Thyroid gland (tissue), 4 donors: Measurements from ENCODE around the gene SPANXN4. TPM values are rescaled to one million over a fixed set of nuclear protein-coding genes. Genes with fewer than 3 reads are reported as not detected.

ENCODE experiments used
- DNase-seq, 2 donors: peaks; one replicate each; pipeline ENCODE4 v3.0.0-alpha.2; 2019
- H3K27ac ChIP-seq, 3 donors: fragments of 200-600 bp; sonication (generic); 1 replicate in 2 of 3; 2 replicates in 1 of 3; pipeline ENCODE4 v1.5.1; 2016 to 2019; ENCODE audit warnings: mild to moderate bottlenecking in 1 of 3, moderate library complexity in 1 of 3
- H3K27me3 ChIP-seq: fragments of 200-600 bp; sonication (generic); one replicate; pipeline ENCODE4 v1.5.1; 2019
- H3K36me3 ChIP-seq, 2 donors: fragments of 200-600 bp; sonication (generic); one replicate each; pipeline ENCODE4 v1.5.1; 2016 to 2019
- H3K4me1 ChIP-seq, 2 donors: fragments of 200-600 bp; sonication (generic); one replicate each; pipeline ENCODE4 v1.5.1; 2017 to 2019
- H3K4me3 ChIP-seq, 3 donors: fragments of 200-600 bp; sonication (generic); replicated peaks in 1 of 3; 1 replicate in 2 of 3; 2 replicates in 1 of 3; pipeline ENCODE4 v1.5.1; 2016; ENCODE audit warnings: mild to moderate bottlenecking in 1 of 3
- H3K9me3 ChIP-seq: fragments of 200-600 bp; sonication (generic); one replicate; pipeline ENCODE4 v1.5.1; 2017
- CTCF ChIP-seq, 6 experiments: fragments of 200-600 bp in 3 of 6; fragments of 450-650 bp in 3 of 6; sonication (generic) in 3 of 6; IDR thresholded peaks; one replicate each; pipeline ENCODE4 v1.5.1; 2016 to 2019; ENCODE audit warnings: antibody characterized with exemption in 6 of 6, mild to moderate bottlenecking in 2 of 6, inconsistent platforms in 1 of 6, moderate library complexity in 1 of 6
- POLR2A ChIP-seq, 2 donors: fragments of 450-650 bp; IDR thresholded peaks; one replicate each; pipeline ENCODE4 v1.6.1; 2017; ENCODE audit warnings: antibody characterized with exemption in 2 of 2, mild to moderate bottlenecking in 2 of 2, moderate library complexity in 1 of 2
- WGBS, 2 donors: methylation state at CpG; one replicate each; pipeline ENCODE4 v1.1.5; 2017; 5-methylcytosine and 5-hydroxymethylcytosine counted together
- intact Hi-C: fragments of 100-400 bp; cut with DNase I; formaldehyde crosslinking; loops from one replicate; pipeline ENCODE4 v1.15.1; 2023
- total RNA-seq, 4 donors: library from RNA; depleted of rRNA; stranded (reverse); fragments of >200 nt; gene quantifications; one replicate each; pipeline ENCODE4 v1.2.3, GENCODE V29; 2016

Gene SPANXN4
- total RNA-seq, 4 donors from 2014 or later = not detected

GRCh38 chrX:143047511-143047910 is 21.8 kb downstream of the SPANXN4 start:
- Histone ChIP-seq H3K4me1 (no peaks in the 10 kb centered on the region), H3K9me3 (no peaks in the 10 kb centered on the region), H3K27me3 (no peaks in the 10 kb centered on the region), H3K4me3 (no peak overlapping the region), H3K36me3 (no peaks in the 10 kb centered on the region), H3K27ac (no peak overlapping the region)
- DNase-seq = no peak
- 43 to 91% methylated on average over 2 of the region's 2 CpGs for WGBS, 2 donors
- TF ChIP-seq POLR2A (IDR thresholded peaks at IDR 0.05) (no peak), CTCF (IDR thresholded peaks at IDR 0.05) (no peak)
- intact Hi-C loops = no loop called here

DNA sequence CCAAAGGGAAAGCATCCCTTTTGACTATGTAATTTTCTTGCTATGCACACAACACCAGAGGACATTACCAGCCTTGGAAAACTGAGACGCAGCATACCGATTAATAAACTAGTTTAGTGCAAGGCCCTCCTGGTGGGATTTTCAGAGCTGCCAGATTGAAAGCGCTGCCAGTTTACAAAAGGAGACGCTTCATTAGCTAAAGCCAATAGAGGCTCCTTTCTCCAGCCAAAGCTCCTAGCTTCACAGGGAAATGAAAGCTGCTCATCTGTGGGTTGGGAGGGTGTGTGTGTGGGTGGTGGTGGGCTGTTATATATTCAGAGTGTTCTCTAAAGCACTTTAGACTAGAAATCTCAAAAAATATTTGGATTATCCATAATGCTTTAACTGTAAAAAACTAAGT is 32.4 kb downstream of the SPANXN4 start:
- Histone ChIP-seq H3K27me3 (no peaks in the 10 kb centered on the region), H3K9me3 (no peaks in the 10 kb centered on the region), H3K4me3 (no peak overlapping the region), H3K36me3 (no peaks in the 10 kb centered on the region), H3K4me1 (no peaks in the 10 kb centered on the region), H3K27ac (no peak overlapping the region)
- WGBS, 2 donors = 23 to 64% methylated on average over 4 of the region's 4 CpGs
- TF ChIP-seq CTCF (IDR thresholded peaks at IDR 0.05) (no peak), POLR2A (IDR thresholded peaks at IDR 0.05) (no peak)
- intact Hi-C loops = no loop called here
- no peak for DNase-seq

DNA sequence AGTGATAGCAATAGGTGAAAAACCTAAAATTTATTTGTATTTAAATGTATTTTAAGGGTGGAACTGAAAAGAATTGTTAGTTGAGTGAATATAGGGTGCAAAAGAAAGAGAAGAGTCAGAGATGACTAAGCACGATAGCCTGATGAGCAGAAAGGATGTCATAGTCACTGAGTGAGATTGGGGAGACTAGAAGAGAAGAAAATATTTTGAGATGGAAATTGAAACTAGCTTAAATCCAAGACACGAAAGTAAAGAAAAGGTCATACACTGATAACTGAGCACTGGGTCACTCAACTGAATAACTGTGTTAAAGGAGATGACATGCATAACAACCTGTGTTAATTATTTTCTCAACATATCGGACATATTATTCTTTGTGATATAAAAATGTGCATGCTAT is 55.5 kb downstream of the SPANXN4 start:
- no peak overlapping the region for H3K27ac ChIP-seq
- no peak for TF ChIP-seq POLR2A (IDR thresholded peaks at IDR 0.05)
- no peak for TF ChIP-seq CTCF (IDR thresholded peaks at IDR 0.05)
- no peaks in the 10 kb centered on the region for H3K9me3 ChIP-seq
- H3K4me1 ChIP-seq = no peaks in the 10 kb centered on the region
- no peak for DNase-seq
- H3K36me3 ChIP-seq = no peaks in the 10 kb centered on the region
- 91 to 95% methylated on average over 3 of the region's 3 CpGs for WGBS, 2 donors
- intact Hi-C loops = no loop called here
- no peaks in the 10 kb centered on the region for H3K27me3 ChIP-seq
- H3K4me3 ChIP-seq = no peak overlapping the region

GRCh38 chrX:143082537-143082936 is 56.8 kb downstream of the SPANXN4 start:
- Histone ChIP-seq H3K36me3 (no peaks in the 10 kb centered on the region), H3K4me1 (no peaks in the 10 kb centered on the region), H3K9me3 (no peaks in the 10 kb centered on the region), H3K27ac (no peak overlapping the region), H3K27me3 (no peaks in the 10 kb centered on the region), H3K4me3 (no peak overlapping the region)
- no peak for DNase-seq
- no peak for TF ChIP-seq CTCF (IDR thresholded peaks at IDR 0.05)
- WGBS, 2 donors = 85 to 88% methylated on average over 2 of the region's 2 CpGs
- intact Hi-C loops = no loop called here
